Activated T-cell treated with anti-CD3 and anti-CD28 coated beads for 48 hours (primary cell): ENCODE measurements around the gene MUC16.
"Not testable (repeated sequence)": the region's sequence is repeated elsewhere in the genome, so short reads cannot be mapped to it uniquely, and the experiment has no call there.

Experiments used
- DNase-seq: peaks from one replicate; pipeline ENCODE4 v3.0.0-alpha.2; 2020; ENCODE audit warnings: low read depth

The MUC16 gene

GRCh38 chr19:9009935-9010651, at the start of gene MUC16:
Gene MUC16 (minus strand): TSS chr19:9010409.
- DNase-seq, result no peak

GRCh38 chr19:9058905-9059667, 48.9 kb upstream of the MUC16 start:
- DNase-seq, result no peak

GRCh38 chr19:9057505-9058258, 47.5 kb upstream of the MUC16 start:
- no peak for DNase-seq

- DNase-seq, result not testable (repeated sequence)
Observed at GRCh38 chr19:9056131-9056530, 45.9 kb upstream of the MUC16 start.

GRCh38 chr19:9054765-9055164, 44.6 kb upstream of the MUC16 start:
- DNase-seq, result no peak

- no peak for DNase-seq
Observed at GRCh38 chr19:9054207-9054606, 44.0 kb upstream of the MUC16 start.

GRCh38 chr19:9053674-9054073, 43.5 kb upstream of the MUC16 start:
- DNase-seq, result not testable (repeated sequence)

- no peak for DNase-seq
Observed at GRCh38 chr19:9052894-9053293, 42.7 kb upstream of the MUC16 start.

GRCh38 chr19:9046694-9047093, 36.5 kb upstream of the MUC16 start:
- no peak for DNase-seq

GRCh38 chr19:9044449-9044848, 34.2 kb upstream of the MUC16 start:
- no peak for DNase-seq

- DNase-seq, result no peak
Observed at GRCh38 chr19:9043524-9043923, 33.3 kb upstream of the MUC16 start.

GRCh38 chr19:9041023-9041422, 30.8 kb upstream of the MUC16 start:
- DNase-seq, result no peak

GRCh38 chr19:9040131-9040530, 29.9 kb upstream of the MUC16 start:
- DNase-seq, result no peak

- no peak for DNase-seq
Observed at GRCh38 chr19:9039728-9040127, 29.5 kb upstream of the MUC16 start.

- DNase-seq, result no peak
Observed at GRCh38 chr19:9037400-9038062, 27.3 kb upstream of the MUC16 start.

- DNase-seq, result no peak
Observed at GRCh38 chr19:9032136-9032631, 22.0 kb upstream of the MUC16 start.

- no peak for DNase-seq
Observed at GRCh38 chr19:9018163-9018875, 8.1 kb upstream of the MUC16 start.

GRCh38 chr19:9014803-9015202, 4.6 kb upstream of the MUC16 start:
- DNase-seq, result no peak

- no peak for DNase-seq
Observed at GRCh38 chr19:9013988-9014387, 3.8 kb upstream of the MUC16 start.

GRCh38 chr19:9011875-9012274, 1.7 kb upstream of the MUC16 start:
- DNase-seq, result no peak

- no peak for DNase-seq
Observed at GRCh38 chr19:9010693-9011092, 484 bp upstream of the MUC16 start.
